Activated B cell treated with CpG ODN at 0.5 μM for 24 hours (primary cell): ENCODE results near the gene CKLF. TPM values are rescaled to one million over a fixed set of nuclear protein-coding genes. Genes with fewer than 3 reads are reported as not detected.

Experiments
- ATAC-seq: fragments of 200-7000 bp; cut with Tn5 transposase; one replicate; pipeline ENCODE4 v1.10.0; 2021; ENCODE audit warnings: low read depth, mild to moderate bottlenecking, moderate library complexity
- CTCF ChIA-PET: fragments of 350-600 bp; sonication (Branson Sonifier 250); formaldehyde crosslinking; loops from one replicate; lab custom pipeline; 2021; ENCODE audit warnings: antibody characterized with exemption; lab: Charles Lee
- POLR2A ChIA-PET: fragments of 350-600 bp; sonication (Branson Sonifier 250); formaldehyde crosslinking; loops from one replicate; lab custom pipeline; 2021; ENCODE audit warnings: antibody characterized with exemption; lab: Charles Lee
- DNase-seq: peaks from one replicate; pipeline ENCODE4 v3.0.0; 2022
- H3K27ac Mint-ChIP-seq: one replicate; pipeline ENCODE4 v1.8.0; 2020; ENCODE audit warnings: mixed read lengths
- H3K27me3 Mint-ChIP-seq: one replicate; pipeline ENCODE4 v1.8.0; 2021; ENCODE audit warnings: mixed read lengths
- H3K36me3 Mint-ChIP-seq: one replicate; pipeline ENCODE4 v1.8.0; 2021; ENCODE audit warnings: low read depth, mixed read lengths
- H3K4me1 Mint-ChIP-seq: one replicate; pipeline ENCODE4 v1.8.0; 2021; ENCODE audit warnings: mixed read lengths
- H3K4me3 Mint-ChIP-seq: one replicate; pipeline ENCODE4 v1.8.0; 2020; ENCODE audit warnings: mild to moderate bottlenecking, mixed read lengths
- H3K9me3 Mint-ChIP-seq: one replicate; pipeline ENCODE4 v1.8.0; 2020; ENCODE audit warnings: mixed read lengths
- CTCF ChIP-seq: fragments of 200-600 bp; IDR thresholded peaks from one replicate; pipeline ENCODE4 v1.8.0; 2022; ENCODE audit warnings: antibody characterized with exemption, mild to moderate bottlenecking
- intact Hi-C: fragments of 100-400 bp; cut with micrococcal nuclease; formaldehyde crosslinking; loops from one replicate; pipeline ENCODE4 v1.15.1; 2024
- total RNA-seq: library from RNA; stranded (reverse); gene quantifications from 2 replicates; pipeline ENCODE4 v1.2.3, GENCODE V29; 2022

CKLF gene
- total RNA-seq, 1 donor from 2014 or later = 12.1 TPM

- DNase-seq = no peak
- Mint-ChIP-seq H3K4me3 (no peak overlapping the region), H3K4me1 (peaks cover 77% of the 10 kb centered on the region), H3K27ac (peak overlapping the region; percentile 42), H3K9me3 (no peaks in the 10 kb centered on the region), H3K27me3 (no peaks in the 10 kb centered on the region), H3K36me3 (no peaks in the 10 kb centered on the region)
- intact Hi-C loops = no loop called here
- no peak for ATAC-seq
- no peak for TF ChIP-seq CTCF
- CTCF ChIA-PET = interaction anchor here (1.4 kb wide), 1 partner anchor 62 kb away, joined by 3 read pairs; no protein-coding TSS in a partner anchor
- POLR2A ChIA-PET = interaction anchor here (1.1 to 1.7 kb wide), 2 partner anchors 11 to 16 kb away, joined by 3 to 5 read pairs; no protein-coding TSS in a partner anchor
Measured at GRCh38 chr16:66543541-66543940, 8.8 kb upstream of the CKLF start.

GRCh38 chr16:66544016-66544757, 8.2 kb upstream of the CKLF start:
- no peaks in the 10 kb centered on the region for H3K36me3 Mint-ChIP-seq
- no peaks in the 10 kb centered on the region for H3K27me3 Mint-ChIP-seq
- CTCF ChIA-PET = interaction anchor here (1.4 kb wide), 1 partner anchor 62 kb away, joined by 3 read pairs; no protein-coding TSS in a partner anchor
- H3K9me3 Mint-ChIP-seq = no peaks in the 10 kb centered on the region
- DNase-seq = no peak
- intact Hi-C loops = no loop called here
- H3K27ac Mint-ChIP-seq = peak overlapping the region; percentile 1
- H3K4me1 Mint-ChIP-seq = peaks cover 77% of the 10 kb centered on the region
- peak overlapping the region; percentile 9 for H3K4me3 Mint-ChIP-seq
- ATAC-seq = no peak
- POLR2A ChIA-PET = interaction anchor here (0.6 to 1.7 kb wide), 4 partner anchors 9 to 1720 kb away, joined by 3 to 6 read pairs (median 4); partner anchors contain the start of genes CKLF and SLC7A6
- TF ChIP-seq CTCF = no peak

GRCh38 chr16:66547101-66547989, 5.0 kb upstream of the CKLF start:
- peaks cover 79% of the 10 kb centered on the region for H3K4me1 Mint-ChIP-seq

GRCh38 chr16:66548068-66548467, 4.3 kb upstream of the CKLF start:
- no peaks in the 10 kb centered on the region for H3K27me3 Mint-ChIP-seq
- CTCF ChIA-PET = interaction anchor here (0.6 to 1.2 kb wide), 2 partner anchors 23 to 38 kb away, joined by 3 to 4 read pairs; no protein-coding TSS in a partner anchor
- DNase-seq = no peak
- no peak for ATAC-seq
- peaks cover 4% of the 10 kb centered on the region for H3K36me3 Mint-ChIP-seq
- H3K4me3 Mint-ChIP-seq = no peak overlapping the region
- H3K9me3 Mint-ChIP-seq = no peaks in the 10 kb centered on the region
- POLR2A ChIA-PET = interaction anchor here (0.7 to 9.5 kb wide), 5 partner anchors 9 to 56 kb away, joined by 3 to 162 read pairs (median 4); partner anchors contain the start of gene CMTM3
- intact Hi-C loops = no loop called here
- TF ChIP-seq CTCF = no peak
- H3K4me1 Mint-ChIP-seq = peaks cover 85% of the 10 kb centered on the region
- H3K27ac Mint-ChIP-seq = peak overlapping the region; percentile 77

More at GRCh38 chr16:66547101-66547989, 5.0 kb upstream of the CKLF start:
- Mint-ChIP-seq H3K36me3 (peaks cover under 1% of the 10 kb centered on the region), H3K9me3 (no peaks in the 10 kb centered on the region), H3K27me3 (no peaks in the 10 kb centered on the region), H3K4me3 (peak overlapping the region; percentile 9), H3K27ac (peak overlapping the region; percentile 68)
- TF ChIP-seq CTCF = no peak
- no peak for ATAC-seq
- ChIA-PET CTCF (interaction anchor here (1.2 kb wide), 1 partner anchor 23 kb away, joined by 4 read pairs; no protein-coding TSS in a partner anchor), POLR2A (interaction anchor here (0.7 to 9.5 kb wide), 6 partner anchors 8 to 71 kb away, joined by 3 to 162 read pairs (median 4); partner anchors contain the start of gene CMTM3)
- intact Hi-C loops = no loop called here
- no peak for DNase-seq
